Measurements from ENCODE around the gene GPR146. TPM values are rescaled to one million over a fixed set of nuclear protein-coding genes. Genes with fewer than 3 reads are reported as not detected.
A peak's percentile ranks its signal among the peaks of the same experiment; 100 is the strongest.

Gene GPR146
- total RNA-seq, 1 experiment from 2014 or later = 9.2 TPM

- no peaks in the 10 kb centered on the region for H3K27me3 ChIP-seq (ENCODE audit: low read length)
- no peak overlapping the region for H3K9ac ChIP-seq (ENCODE audit: low read length)
- DNase-seq = no peak
- H3K27ac ChIP-seq (ENCODE audit: low read length) = no peak overlapping the region
- H3K9me2 ChIP-seq (replicated peaks; ENCODE audit: insufficient read depth, low read length) = no peaks in the 10 kb centered on the region
- peaks cover 69% of the 10 kb centered on the region for H4K20me1 ChIP-seq (ENCODE audit: insufficient read depth, low read depth, low read length)
- no peaks in the 10 kb centered on the region for H3K9me3 ChIP-seq (ENCODE audit: low read length)
- H3K4me1 ChIP-seq (ENCODE audit: low read length) = peaks cover 12% of the 10 kb centered on the region
- H3K4me3 ChIP-seq (ENCODE audit: low read length) = no peak overlapping the region
- H2AFZ ChIP-seq (ENCODE audit: low read length) = no peak overlapping the region
- no peaks in the 10 kb centered on the region for H3K79me2 ChIP-seq (ENCODE audit: low read length)
- no peaks in the 10 kb centered on the region for H3K36me3 ChIP-seq (ENCODE audit: insufficient read depth, low read length)
- no peak overlapping the region for H3K4me2 ChIP-seq (ENCODE audit: low read depth, low read length, poor library complexity, severe bottlenecking)
Measured at GRCh38 chr7:1015196-1016121, 28.9 kb upstream of the GPR146 start.

DNA sequence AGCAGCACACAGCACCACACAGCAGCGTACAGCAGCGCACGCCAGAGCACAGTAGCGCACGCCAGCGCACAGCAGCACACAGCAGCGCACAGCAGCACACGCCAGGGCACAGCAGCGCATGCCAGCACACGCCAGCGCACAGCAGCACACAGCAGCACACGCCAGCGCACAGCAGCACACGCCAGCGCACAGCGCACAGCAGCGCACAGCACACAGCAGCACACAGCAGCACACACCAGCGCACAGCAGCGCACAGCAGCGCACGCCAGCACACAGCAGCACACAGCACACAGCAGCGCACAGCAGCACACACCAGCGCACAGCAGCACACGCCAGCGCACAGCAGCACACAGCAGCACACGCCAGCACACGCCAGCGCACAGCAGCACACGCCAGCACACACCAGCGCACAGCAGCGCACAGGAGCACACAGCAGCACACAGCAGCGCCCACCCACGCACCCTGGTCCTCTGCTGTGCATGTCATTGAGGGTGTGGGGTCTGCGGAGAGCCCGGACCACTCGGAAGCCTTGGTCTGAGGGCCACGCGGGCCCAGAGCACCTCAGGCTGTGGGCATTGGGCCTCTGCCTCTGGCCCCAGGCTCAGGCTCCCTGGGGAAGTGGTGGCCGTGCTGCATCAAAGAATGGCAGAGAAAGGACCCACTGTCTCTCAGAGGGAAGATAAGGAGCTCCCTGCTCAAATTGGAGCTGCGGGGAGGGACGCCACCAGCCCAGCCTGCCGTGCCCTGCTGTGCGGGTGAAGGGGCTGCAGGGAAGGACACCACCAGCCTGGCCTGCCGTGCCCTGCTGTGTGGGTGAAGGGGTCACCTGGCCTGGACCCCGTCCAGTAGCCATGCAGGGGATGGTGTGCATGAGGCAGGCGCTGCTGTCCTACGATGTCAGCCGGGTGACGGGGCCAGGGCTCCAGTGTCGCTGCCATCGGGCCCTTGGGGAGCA, 27.5 kb upstream of the GPR146 start:
- no peak overlapping the region for H2AFZ ChIP-seq (ENCODE audit: low read length)
- H3K27me3 ChIP-seq (ENCODE audit: low read length) = no peaks in the 10 kb centered on the region; the same call in 1 of the 2 replicates
- H3K9ac ChIP-seq (ENCODE audit: low read length) = no peak overlapping the region
- H3K4me3 ChIP-seq (ENCODE audit: low read length) = no peak overlapping the region
- no peaks in the 10 kb centered on the region for H3K79me2 ChIP-seq (ENCODE audit: low read length)
- DNase-seq = no peak
- no peaks in the 10 kb centered on the region for H3K9me3 ChIP-seq (ENCODE audit: low read length)
- peaks cover 73% of the 10 kb centered on the region for H4K20me1 ChIP-seq (ENCODE audit: insufficient read depth, low read depth, low read length)
- H3K4me1 ChIP-seq (ENCODE audit: low read length) = peaks cover 12% of the 10 kb centered on the region
- no peaks in the 10 kb centered on the region for H3K36me3 ChIP-seq (ENCODE audit: insufficient read depth, low read length)
- H3K9me2 ChIP-seq (replicated peaks; ENCODE audit: insufficient read depth, low read length) = no peaks in the 10 kb centered on the region
- H3K27ac ChIP-seq (ENCODE audit: low read length) = no peak overlapping the region
- no peak overlapping the region for H3K4me2 ChIP-seq (ENCODE audit: low read depth, low read length, poor library complexity, severe bottlenecking)

GRCh38 chr7:1017586-1018333, 26.6 kb upstream of the GPR146 start:
- Histone ChIP-seq H3K27ac (ENCODE audit: low read length) (no peak overlapping the region), H3K4me3 (ENCODE audit: low read length) (no peak overlapping the region), H3K9ac (ENCODE audit: low read length) (no peak overlapping the region), H3K36me3 (ENCODE audit: insufficient read depth, low read length) (no peaks in the 10 kb centered on the region), H3K4me1 (ENCODE audit: low read length) (peaks cover 14% of the 10 kb centered on the region), H3K79me2 (ENCODE audit: low read length) (no peaks in the 10 kb centered on the region), H3K27me3 (ENCODE audit: low read length) (no peaks in the 10 kb centered on the region; the same call in 1 of the 2 replicates), H3K9me3 (ENCODE audit: low read length) (no peaks in the 10 kb centered on the region), H4K20me1 (ENCODE audit: insufficient read depth, low read depth, low read length) (peaks cover 77% of the 10 kb centered on the region), H3K4me2 (ENCODE audit: low read depth, low read length, poor library complexity, severe bottlenecking) (no peak overlapping the region), H2AFZ (ENCODE audit: low read length) (no peak overlapping the region), H3K9me2 (replicated peaks; ENCODE audit: insufficient read depth, low read length) (no peaks in the 10 kb centered on the region)
- DNase-seq = no peak

DNA sequence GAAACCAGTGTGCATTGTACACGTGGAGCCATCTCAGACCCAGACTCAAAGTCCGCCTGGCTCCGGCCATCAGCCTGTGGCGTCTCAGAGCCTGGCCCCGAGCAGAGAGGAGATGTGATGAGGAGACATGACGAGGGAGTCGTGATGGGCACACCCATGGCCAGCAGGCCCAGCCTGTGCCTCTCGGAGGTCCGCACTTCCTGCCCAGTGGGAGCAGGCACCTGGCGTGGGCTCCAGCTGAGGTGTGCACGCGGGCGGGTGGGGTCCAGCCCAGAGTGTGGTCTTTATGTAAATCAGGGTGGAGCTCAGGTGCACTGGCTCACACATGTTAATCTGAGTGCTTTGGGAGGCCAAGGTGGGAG, 26.0 kb upstream of the GPR146 start:
- Histone ChIP-seq H3K27ac (ENCODE audit: low read length) (no peak overlapping the region), H3K9ac (ENCODE audit: low read length) (no peak overlapping the region), H3K4me3 (ENCODE audit: low read length) (no peak overlapping the region), H3K27me3 (ENCODE audit: low read length) (no peaks in the 10 kb centered on the region; the same call in 1 of the 2 replicates), H3K9me2 (replicated peaks; ENCODE audit: insufficient read depth, low read length) (no peaks in the 10 kb centered on the region), H3K4me1 (ENCODE audit: low read length) (peaks cover 20% of the 10 kb centered on the region), H4K20me1 (ENCODE audit: insufficient read depth, low read depth, low read length) (peaks cover 83% of the 10 kb centered on the region), H3K4me2 (ENCODE audit: low read depth, low read length, poor library complexity, severe bottlenecking) (no peak overlapping the region), H3K9me3 (ENCODE audit: low read length) (no peaks in the 10 kb centered on the region), H2AFZ (ENCODE audit: low read length) (no peak overlapping the region), H3K36me3 (ENCODE audit: insufficient read depth, low read length) (no peaks in the 10 kb centered on the region), H3K79me2 (ENCODE audit: low read length) (no peaks in the 10 kb centered on the region)
- no peak for DNase-seq

DNA sequence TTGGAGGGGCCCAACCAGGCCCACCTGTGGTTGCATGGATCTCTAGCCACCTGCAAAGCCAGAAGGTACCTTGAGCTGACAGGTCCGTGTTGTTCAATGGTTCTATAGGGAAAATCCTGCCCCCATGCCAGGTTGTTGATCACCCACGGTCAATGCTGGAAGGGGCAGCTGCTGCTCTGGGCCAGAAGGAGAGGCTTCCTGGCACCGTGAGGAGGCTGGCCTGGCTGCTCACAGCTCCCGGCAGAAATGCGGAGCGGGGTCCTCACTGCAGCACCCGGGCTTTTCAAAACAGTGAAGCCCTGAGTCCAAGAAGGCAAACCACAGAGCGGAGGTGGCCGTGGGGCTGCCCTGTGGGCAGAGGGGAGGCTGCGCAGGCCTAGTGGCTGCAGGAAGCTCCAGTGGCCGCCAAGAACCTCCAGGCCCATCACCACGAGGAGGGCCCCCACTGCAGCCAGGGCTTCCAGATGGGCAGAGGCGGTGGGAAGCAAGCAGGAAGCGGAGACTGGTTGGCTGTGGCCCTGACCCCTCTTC, 25.0 kb upstream of the GPR146 start:
- no peak overlapping the region for H3K4me3 ChIP-seq (ENCODE audit: low read length)
- H3K9me3 ChIP-seq (ENCODE audit: low read length) = no peaks in the 10 kb centered on the region
- DNase-seq = no peak
- H3K36me3 ChIP-seq (ENCODE audit: insufficient read depth, low read length) = no peaks in the 10 kb centered on the region
- H3K4me1 ChIP-seq (ENCODE audit: low read length) = peaks cover 30% of the 10 kb centered on the region
- no peak overlapping the region for H3K4me2 ChIP-seq (ENCODE audit: low read depth, low read length, poor library complexity, severe bottlenecking)
- H3K27ac ChIP-seq (ENCODE audit: low read length) = no peak overlapping the region
- no peaks in the 10 kb centered on the region for H3K9me2 ChIP-seq (replicated peaks; ENCODE audit: insufficient read depth, low read length)
- H4K20me1 ChIP-seq (ENCODE audit: insufficient read depth, low read depth, low read length) = peaks cover 83% of the 10 kb centered on the region
- H2AFZ ChIP-seq (ENCODE audit: low read length) = no peak overlapping the region
- no peaks in the 10 kb centered on the region for H3K79me2 ChIP-seq (ENCODE audit: low read length)
- no peak overlapping the region for H3K9ac ChIP-seq (ENCODE audit: low read length)
- no peaks in the 10 kb centered on the region; the same call in 1 of the 2 replicates for H3K27me3 ChIP-seq (ENCODE audit: low read length)

- no peaks in the 10 kb centered on the region for H3K79me2 ChIP-seq (ENCODE audit: low read length)
- H3K9ac ChIP-seq (ENCODE audit: low read length) = no peak overlapping the region
- no peak overlapping the region for H2AFZ ChIP-seq (ENCODE audit: low read length)
- H3K27ac ChIP-seq (ENCODE audit: low read length) = no peak overlapping the region
- no peak overlapping the region for H3K4me2 ChIP-seq (ENCODE audit: low read depth, low read length, poor library complexity, severe bottlenecking)
- H3K36me3 ChIP-seq (ENCODE audit: insufficient read depth, low read length) = no peaks in the 10 kb centered on the region
- peaks cover 33% of the 10 kb centered on the region for H3K4me1 ChIP-seq (ENCODE audit: low read length)
- H3K9me2 ChIP-seq (replicated peaks; ENCODE audit: insufficient read depth, low read length) = no peaks in the 10 kb centered on the region
- H4K20me1 ChIP-seq (ENCODE audit: insufficient read depth, low read depth, low read length) = peaks cover 81% of the 10 kb centered on the region
- no peak overlapping the region for H3K4me3 ChIP-seq (ENCODE audit: low read length)
- H3K9me3 ChIP-seq (ENCODE audit: low read length) = no peaks in the 10 kb centered on the region
- DNase-seq = no peak
- H3K27me3 ChIP-seq (ENCODE audit: low read length) = no peaks in the 10 kb centered on the region; the same call in 1 of the 2 replicates
Measured at GRCh38 chr7:1019789-1020610, 24.3 kb upstream of the GPR146 start.

DNA sequence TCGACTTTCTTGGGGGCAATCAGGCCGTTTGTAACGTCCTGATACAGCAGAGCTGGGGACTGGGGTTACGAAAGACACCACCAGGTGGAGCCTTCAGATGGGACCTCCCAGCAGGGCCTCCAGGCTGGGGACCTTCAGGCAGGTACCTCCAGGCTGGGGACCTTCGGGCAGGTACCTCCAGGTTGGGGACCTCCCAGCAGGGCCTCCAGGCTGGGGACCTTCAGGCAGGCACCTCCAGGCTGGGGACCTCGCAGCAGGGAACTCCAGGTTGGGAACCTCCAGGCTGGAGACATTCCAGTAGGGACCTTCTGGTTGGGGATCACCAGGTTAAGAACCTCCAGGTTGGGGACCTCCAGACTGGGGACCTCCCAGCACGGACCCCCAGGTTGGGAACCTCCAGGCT, 23.5 kb upstream of the GPR146 start:
- Histone ChIP-seq H2AFZ (ENCODE audit: low read length) (no peak overlapping the region), H3K4me3 (ENCODE audit: low read length) (no peak overlapping the region), H3K4me2 (ENCODE audit: low read depth, low read length, poor library complexity, severe bottlenecking) (no peak overlapping the region), H3K27me3 (ENCODE audit: low read length) (no peaks in the 10 kb centered on the region; the same call in 1 of the 2 replicates), H3K79me2 (ENCODE audit: low read length) (no peaks in the 10 kb centered on the region), H3K9ac (ENCODE audit: low read length) (no peak overlapping the region), H3K9me2 (replicated peaks; ENCODE audit: insufficient read depth, low read length) (no peaks in the 10 kb centered on the region), H4K20me1 (ENCODE audit: insufficient read depth, low read depth, low read length) (peaks cover 79% of the 10 kb centered on the region), H3K36me3 (ENCODE audit: insufficient read depth, low read length) (no peaks in the 10 kb centered on the region), H3K4me1 (ENCODE audit: low read length) (peaks cover 37% of the 10 kb centered on the region), H3K27ac (ENCODE audit: low read length) (no peak overlapping the region), H3K9me3 (ENCODE audit: low read length) (no peaks in the 10 kb centered on the region)
- peak; percentile 80 for DNase-seq
